Measurements from ENCODE around the gene TYMS. TPM values are rescaled to one million over a fixed set of nuclear protein-coding genes. Genes with fewer than 3 reads are reported as not detected.

The TYMS gene
- total and polyA plus RNA-seq, 10 of the 15 experiments (the other 5 are each of a cell fraction or from before 2014, with no cell fraction given): 34.8 to 524 (median 219) TPM

GRCh38 chr18:650428-650858 lies 7.0 kb upstream of the TYMS start (continued):
- TF ChIP-seq ZNF592 (IDR thresholded peaks at IDR 0.05) (no peak), ASH2L (IDR thresholded peaks at IDR 0.05; ENCODE audit: borderline replicate concordance, low read depth) (no peak), RAD51 (IDR thresholded peaks at IDR 0.05) (no peak), TAF1 (IDR thresholded peaks at IDR 0.05; ENCODE audit: borderline replicate concordance, low read depth, low read length) (no peak), CHD4 (IDR thresholded peaks at IDR 0.05) (no peak), ZNF207 (IDR thresholded peaks at IDR 0.05; ENCODE audit: borderline replicate concordance) (no peak), LARP7 (IDR thresholded peaks at IDR 0.05) (no peak), PBX3 (IDR thresholded peaks at IDR 0.05; ENCODE audit: insufficient replicate concordance, low read depth, low read length) (no peak), ZZZ3 (IDR thresholded peaks at IDR 0.05; ENCODE audit: control insufficient read depth, insufficient read length, low read depth) (no peak), SMC3 (IDR thresholded peaks at IDR 0.05; ENCODE audit: borderline replicate concordance, low read length) (no peak), MYC (IDR thresholded peaks at IDR 0.05; ENCODE audit: insufficient read depth, insufficient read length, insufficient replicate concordance, low read length, severe bottlenecking) (no peak), HDGF (IDR thresholded peaks at IDR 0.05) (no peak), CBX5 (IDR thresholded peaks at IDR 0.05; ENCODE audit: low read depth) (no peak), HDAC6 (IDR thresholded peaks at IDR 0.05; ENCODE audit: unreplicated experiment) (no peak), MAX (IDR thresholded peaks at IDR 0.05; ENCODE audit: low read depth, low read length) (no peak), MTA3 (IDR thresholded peaks at IDR 0.05; ENCODE audit: borderline replicate concordance, low read length) (no peak), MLLT1 (IDR thresholded peaks at IDR 0.05) (0 out of 2 replicates have a peak, but pooled peaks have one; percentile 51), TCF7 (IDR thresholded peaks at IDR 0.05; ENCODE audit: borderline replicate concordance) (no peak), POU2F2 (IDR thresholded peaks at IDR 0.05; ENCODE audit: borderline replicate concordance, low read depth, low read length) (peak; percentile 78; the same call in 2 of the 3 replicates), NKRF (conservative IDR thresholded peaks at IDR 0.05) (no peak), SIN3A (IDR thresholded peaks at IDR 0.05; ENCODE audit: low read depth, low read length) (no peak)

All from GM12878 (cell line).